Neural progenitor cell (in vitro differentiated cells): ENCODE data around the gene PCCB.

ENCODE experiments used
- EZH2 ChIP-seq: fragments of 200-600 bp; sonication (generic); IDR thresholded peaks from 2 replicates; pipeline ENCODE4 v1.6.1; 2017; ENCODE audit warnings: antibody characterized with exemption, mild to moderate bottlenecking, moderate library complexity
- TF ChIP-seq, protein P1 (sequence below): fragments of 200-600 bp; sonication (generic); IDR thresholded peaks from 2 replicates; pipeline ENCODE4 v1.5.1; 2017; ENCODE audit warnings: antibody characterized with exemption, mild to moderate bottlenecking

DNA sequence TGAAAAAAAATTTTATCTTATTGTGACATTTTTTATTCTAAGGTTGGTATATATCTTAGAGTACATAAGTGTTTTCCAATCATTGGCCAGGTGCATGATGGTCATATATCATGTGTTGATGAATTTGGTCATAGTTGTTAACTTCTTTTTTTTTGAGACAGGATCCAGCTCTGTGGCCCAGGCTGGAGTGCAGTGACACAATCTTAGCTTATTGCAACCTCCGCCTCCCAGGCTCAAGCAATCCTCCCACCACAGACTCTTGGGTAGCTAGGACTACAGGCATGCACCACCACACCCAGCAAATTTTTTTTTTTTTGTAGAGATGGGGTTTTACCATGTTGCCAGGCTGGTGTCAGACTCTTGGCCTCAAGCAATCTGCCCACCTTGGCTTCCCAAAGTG lies 44.0 kb downstream of the PCCB start:
- TF ChIP-seq EZH2: no peak
- TF ChIP-seq, protein P1, sequence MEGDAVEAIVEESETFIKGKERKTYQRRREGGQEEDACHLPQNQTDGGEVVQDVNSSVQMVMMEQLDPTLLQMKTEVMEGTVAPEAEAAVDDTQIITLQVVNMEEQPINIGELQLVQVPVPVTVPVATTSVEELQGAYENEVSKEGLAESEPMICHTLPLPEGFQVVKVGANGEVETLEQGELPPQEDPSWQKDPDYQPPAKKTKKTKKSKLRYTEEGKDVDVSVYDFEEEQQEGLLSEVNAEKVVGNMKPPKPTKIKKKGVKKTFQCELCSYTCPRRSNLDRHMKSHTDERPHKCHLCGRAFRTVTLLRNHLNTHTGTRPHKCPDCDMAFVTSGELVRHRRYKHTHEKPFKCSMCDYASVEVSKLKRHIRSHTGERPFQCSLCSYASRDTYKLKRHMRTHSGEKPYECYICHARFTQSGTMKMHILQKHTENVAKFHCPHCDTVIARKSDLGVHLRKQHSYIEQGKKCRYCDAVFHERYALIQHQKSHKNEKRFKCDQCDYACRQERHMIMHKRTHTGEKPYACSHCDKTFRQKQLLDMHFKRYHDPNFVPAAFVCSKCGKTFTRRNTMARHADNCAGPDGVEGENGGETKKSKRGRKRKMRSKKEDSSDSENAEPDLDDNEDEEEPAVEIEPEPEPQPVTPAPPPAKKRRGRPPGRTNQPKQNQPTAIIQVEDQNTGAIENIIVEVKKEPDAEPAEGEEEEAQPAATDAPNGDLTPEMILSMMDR: no peak
